Testis (tissue), 2 donors: ENCODE data around the gene LINC00305.

Source experiments
- POLR2A ChIP-seq: fragments of 450-650 bp; IDR thresholded peaks from one replicate; pipeline ENCODE4 v1.6.1; 2017; ENCODE audit warnings: antibody characterized with exemption, mild to moderate bottlenecking, moderate library complexity
- TF ChIP-seq, protein P1 (sequence below), 3 experiments: fragments of 450-650 bp in 2 of 3; fragments of 200-600 bp in 1 of 3; sonication (generic) in 1 of 3; IDR thresholded peaks; one replicate each; pipeline ENCODE4 v1.5.1; 2016 to 2019; ENCODE audit warnings: antibody characterized with exemption in 3 of 3, mild to moderate bottlenecking in 2 of 3, moderate library complexity in 1 of 3

GRCh38 chr18:64175432-64175831 lies 26.5 kb upstream of the LINC00305 start:
- TF ChIP-seq, protein P1, sequence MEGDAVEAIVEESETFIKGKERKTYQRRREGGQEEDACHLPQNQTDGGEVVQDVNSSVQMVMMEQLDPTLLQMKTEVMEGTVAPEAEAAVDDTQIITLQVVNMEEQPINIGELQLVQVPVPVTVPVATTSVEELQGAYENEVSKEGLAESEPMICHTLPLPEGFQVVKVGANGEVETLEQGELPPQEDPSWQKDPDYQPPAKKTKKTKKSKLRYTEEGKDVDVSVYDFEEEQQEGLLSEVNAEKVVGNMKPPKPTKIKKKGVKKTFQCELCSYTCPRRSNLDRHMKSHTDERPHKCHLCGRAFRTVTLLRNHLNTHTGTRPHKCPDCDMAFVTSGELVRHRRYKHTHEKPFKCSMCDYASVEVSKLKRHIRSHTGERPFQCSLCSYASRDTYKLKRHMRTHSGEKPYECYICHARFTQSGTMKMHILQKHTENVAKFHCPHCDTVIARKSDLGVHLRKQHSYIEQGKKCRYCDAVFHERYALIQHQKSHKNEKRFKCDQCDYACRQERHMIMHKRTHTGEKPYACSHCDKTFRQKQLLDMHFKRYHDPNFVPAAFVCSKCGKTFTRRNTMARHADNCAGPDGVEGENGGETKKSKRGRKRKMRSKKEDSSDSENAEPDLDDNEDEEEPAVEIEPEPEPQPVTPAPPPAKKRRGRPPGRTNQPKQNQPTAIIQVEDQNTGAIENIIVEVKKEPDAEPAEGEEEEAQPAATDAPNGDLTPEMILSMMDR (IDR thresholded peaks at IDR 0.05), result no peak
- no peak for TF ChIP-seq POLR2A
